HG02798 (cell line): ENCODE data around the gene ARID5B.
"Not testable (repeated sequence)": the region's sequence is repeated elsewhere in the genome, so short reads cannot be mapped to it uniquely, and the experiment has no call there.

Experiments used
- ATAC-seq: cut with Tn5 transposase; IDR thresholded peaks from one replicate; pipeline ENCODE4 v1.9.1; 2021; ENCODE audit warnings: mild to moderate bottlenecking; ENCODE audit not compliant: unreplicated experiment, poor library complexity

Gene ARID5B, protein sequence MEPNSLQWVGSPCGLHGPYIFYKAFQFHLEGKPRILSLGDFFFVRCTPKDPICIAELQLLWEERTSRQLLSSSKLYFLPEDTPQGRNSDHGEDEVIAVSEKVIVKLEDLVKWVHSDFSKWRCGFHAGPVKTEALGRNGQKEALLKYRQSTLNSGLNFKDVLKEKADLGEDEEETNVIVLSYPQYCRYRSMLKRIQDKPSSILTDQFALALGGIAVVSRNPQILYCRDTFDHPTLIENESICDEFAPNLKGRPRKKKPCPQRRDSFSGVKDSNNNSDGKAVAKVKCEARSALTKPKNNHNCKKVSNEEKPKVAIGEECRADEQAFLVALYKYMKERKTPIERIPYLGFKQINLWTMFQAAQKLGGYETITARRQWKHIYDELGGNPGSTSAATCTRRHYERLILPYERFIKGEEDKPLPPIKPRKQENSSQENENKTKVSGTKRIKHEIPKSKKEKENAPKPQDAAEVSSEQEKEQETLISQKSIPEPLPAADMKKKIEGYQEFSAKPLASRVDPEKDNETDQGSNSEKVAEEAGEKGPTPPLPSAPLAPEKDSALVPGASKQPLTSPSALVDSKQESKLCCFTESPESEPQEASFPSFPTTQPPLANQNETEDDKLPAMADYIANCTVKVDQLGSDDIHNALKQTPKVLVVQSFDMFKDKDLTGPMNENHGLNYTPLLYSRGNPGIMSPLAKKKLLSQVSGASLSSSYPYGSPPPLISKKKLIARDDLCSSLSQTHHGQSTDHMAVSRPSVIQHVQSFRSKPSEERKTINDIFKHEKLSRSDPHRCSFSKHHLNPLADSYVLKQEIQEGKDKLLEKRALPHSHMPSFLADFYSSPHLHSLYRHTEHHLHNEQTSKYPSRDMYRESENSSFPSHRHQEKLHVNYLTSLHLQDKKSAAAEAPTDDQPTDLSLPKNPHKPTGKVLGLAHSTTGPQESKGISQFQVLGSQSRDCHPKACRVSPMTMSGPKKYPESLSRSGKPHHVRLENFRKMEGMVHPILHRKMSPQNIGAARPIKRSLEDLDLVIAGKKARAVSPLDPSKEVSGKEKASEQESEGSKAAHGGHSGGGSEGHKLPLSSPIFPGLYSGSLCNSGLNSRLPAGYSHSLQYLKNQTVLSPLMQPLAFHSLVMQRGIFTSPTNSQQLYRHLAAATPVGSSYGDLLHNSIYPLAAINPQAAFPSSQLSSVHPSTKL

DNA sequence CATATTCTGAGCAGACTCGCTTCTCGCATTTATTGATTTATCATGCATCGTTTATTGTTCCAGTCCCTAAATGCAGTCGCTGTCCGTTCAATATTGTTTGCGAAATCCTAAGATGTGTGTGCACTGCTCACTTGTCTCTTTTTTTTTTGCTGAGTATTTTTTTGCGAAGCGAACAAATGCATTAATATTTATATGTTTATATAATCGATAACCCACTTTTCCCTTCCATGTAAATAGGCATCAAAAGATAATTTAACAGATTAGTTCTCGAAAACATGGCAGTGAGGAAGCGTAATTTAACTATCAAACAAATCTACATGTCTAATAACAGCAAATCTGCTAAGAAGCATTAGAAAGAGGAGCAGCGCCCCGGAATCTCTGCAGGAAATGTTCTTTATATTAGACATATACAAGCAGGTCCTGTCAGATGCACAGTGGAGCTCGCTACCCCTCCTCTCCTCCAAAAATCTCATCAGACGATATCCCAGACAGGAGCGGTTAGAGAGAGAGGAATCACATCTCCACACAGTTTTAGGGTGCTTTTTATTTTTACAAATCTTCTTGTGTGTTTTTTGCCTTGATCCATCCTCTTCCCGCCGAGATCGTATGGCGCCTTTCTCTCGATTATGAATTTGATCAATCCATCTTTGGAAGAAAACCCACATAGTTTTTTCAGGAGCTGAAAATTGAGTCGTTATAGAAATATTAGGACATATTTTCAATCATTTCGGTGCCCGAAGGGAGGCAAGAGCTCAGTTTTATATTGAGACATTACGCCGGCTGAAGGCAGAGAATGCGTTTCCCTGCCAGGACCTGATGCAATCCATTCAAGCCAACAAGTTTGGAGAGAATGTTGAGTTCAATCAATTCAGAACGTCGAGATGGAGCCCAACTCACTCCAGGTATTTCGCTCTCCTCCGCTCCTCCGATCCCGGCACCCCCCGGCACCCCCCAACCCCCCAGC is at the start of gene ARID5B:
Gene ARID5B, plus strand, starts transcription at position 871 of the 964 bp plus-strand sequence. Its CDS starts 11 bp downstream, at position 882.
- no peak for ATAC-seq

DNA sequence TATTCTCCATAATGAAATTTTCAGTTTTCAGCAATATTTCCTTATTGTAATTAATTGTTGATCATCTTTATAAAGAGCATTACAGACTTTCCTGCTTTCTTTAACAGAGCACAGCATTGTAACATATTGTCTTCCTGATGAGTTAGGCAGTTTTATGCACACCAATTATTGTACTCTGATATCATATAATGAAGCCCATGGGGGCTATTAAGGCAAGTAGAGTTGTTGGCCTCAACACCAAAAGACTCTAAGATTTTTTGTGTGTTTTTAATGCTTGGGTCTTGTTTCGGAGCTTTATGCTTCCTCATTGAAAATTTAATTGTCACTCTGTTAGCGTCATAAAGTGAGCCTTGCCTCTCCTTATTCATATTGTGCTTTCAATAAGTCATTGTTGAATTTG is 49.2 kb upstream of the ARID5B start:
- ATAC-seq: no peak

DNA sequence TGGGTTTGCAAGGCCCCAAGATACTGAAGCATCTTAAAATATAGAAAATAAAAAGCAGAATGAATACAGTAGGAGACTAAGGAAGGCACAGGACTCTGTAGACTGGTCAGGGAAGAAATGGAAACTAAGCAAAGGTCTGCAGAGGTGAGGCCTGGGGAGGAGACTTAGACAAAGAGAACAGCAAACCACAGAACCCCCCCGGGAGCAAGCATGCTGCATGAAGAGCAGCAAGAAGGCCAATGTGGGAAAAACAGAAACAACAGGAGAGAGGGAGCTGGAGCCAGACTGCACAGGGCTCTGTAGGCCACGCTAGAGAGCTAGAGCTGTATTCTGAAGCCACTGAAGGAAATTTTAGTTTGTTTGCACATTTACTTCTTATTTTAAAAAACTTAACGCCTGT is 45.7 kb upstream of the ARID5B start:
- no peak for ATAC-seq

GRCh38 chr10:61857746-61858145 is 43.8 kb upstream of the ARID5B start:
- no peak for ATAC-seq

DNA sequence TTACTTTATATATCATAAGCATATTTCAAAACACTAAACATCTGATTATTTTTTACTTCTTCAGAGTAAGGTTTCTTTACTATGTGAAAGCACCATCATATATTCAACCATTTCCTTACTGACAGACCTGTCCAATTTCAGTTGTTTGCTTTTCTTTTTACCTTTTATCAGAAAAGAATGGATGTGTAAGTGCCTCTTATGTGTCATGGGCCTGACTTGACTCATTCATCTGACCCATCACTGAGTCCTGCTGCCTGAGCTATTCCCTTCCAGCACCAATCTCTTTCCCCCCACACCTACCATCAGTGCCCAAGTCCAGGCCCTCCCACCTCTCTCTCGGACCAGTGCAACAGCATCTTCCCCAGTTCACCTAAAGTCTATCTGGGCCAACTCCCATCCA is 41.7 kb upstream of the ARID5B start:
- ATAC-seq: no peak

DNA sequence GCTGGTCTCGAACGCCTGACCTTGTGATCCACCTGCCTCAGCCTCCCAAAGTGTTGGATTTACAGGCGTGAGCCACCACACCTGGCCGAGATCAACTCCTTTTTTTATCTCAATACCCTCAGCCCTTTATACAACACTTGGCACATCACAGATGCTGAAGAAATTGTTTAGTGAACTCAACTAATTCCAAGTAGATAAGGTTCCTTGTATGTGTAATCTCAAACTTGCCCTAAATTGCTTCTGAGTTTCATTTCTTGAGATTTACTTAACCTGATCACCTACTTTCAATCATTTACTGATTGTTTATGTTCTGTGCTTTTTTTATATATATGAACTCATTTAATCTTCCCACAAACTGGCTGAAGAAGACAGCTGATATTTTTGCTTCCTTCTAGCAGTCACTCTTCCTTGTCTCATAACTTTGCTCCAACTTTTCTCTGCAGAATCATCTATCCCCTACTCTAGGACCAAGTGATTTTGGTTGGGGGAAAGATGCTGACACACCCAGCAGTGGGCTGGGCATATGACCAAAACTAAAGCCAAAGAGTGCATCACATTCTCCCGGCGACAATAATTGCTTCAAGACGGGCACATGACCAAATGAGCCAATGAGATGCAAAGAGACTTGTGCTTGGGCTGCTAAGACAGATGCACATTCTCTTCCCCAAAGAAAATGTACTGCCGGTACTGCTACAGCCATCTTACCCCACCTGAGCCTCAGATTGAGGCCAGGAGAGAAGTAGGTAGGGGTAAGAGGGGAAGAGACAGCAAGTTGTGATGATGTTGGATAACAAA is 40.3 kb upstream of the ARID5B start:
- ATAC-seq: no peak

DNA sequence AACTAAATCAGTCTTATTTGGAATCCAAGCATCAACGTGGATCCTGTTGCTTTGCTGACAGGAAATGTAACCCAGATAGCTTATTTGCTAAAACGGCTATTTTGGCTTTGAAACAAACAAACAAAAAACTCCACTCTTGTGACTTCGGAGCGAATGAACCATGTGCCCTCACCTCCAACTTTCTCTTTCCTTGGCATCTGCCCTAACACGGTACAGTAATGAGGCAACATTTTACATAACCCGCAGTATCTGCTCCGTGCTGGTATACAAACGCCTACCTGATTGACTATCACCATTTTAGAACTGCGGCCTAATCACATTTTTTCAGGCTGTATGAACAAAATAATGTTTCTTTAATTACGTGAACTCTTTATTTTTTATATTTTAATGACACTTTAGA is 37.5 kb upstream of the ARID5B start:
- no peak for ATAC-seq

DNA sequence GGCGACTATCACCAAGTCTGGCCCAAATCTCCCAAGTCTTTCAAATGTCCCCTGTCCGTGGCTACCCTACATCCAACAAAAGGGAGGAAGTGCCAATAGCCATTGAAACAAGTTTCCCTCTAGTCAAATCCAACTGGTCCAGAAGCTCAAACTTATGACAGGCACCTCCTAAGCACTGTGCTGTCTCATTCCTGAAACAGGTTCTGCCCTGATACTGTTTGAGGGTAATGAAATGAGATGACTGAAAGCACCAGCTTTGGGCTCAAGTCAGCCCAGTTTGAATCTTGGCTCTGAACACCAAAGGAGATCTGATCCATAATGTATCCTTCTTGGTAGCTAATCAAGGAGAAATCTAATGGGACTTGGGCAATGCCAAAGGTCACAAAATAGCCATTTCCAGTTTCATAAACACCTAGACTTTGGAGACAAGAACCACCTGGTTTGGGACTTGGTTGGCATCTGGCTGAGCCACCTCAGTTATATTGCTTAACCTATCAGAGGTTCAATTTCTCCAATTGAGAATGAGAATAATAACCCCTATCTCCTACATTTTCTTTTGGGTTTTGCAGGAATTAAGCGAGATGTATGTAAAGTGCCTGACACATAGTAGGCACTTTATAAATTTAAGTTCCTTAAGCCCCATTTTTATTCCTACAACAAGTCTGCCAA is 34.7 kb upstream of the ARID5B start:
- ATAC-seq: no peak

- ATAC-seq: not testable (repeated sequence)
These were observed 34.1 kb upstream of the ARID5B start for GRCh38 chr10:61867374-61867773.

GRCh38 chr10:61867817-61868216 is 33.7 kb upstream of the ARID5B start:
- not testable (repeated sequence) for ATAC-seq

- ATAC-seq: no peak
These were observed 32.3 kb upstream of the ARID5B start for GRCh38 chr10:61869041-61869675.

- ATAC-seq: no peak
These were observed 31.5 kb upstream of the ARID5B start for GRCh38 chr10:61869774-61870525.

GRCh38 chr10:61870526-61870895 is 31.0 kb upstream of the ARID5B start:
- ATAC-seq: no peak

GRCh38 chr10:61871487-61871886 is 30.0 kb upstream of the ARID5B start:
- no peak for ATAC-seq

DNA sequence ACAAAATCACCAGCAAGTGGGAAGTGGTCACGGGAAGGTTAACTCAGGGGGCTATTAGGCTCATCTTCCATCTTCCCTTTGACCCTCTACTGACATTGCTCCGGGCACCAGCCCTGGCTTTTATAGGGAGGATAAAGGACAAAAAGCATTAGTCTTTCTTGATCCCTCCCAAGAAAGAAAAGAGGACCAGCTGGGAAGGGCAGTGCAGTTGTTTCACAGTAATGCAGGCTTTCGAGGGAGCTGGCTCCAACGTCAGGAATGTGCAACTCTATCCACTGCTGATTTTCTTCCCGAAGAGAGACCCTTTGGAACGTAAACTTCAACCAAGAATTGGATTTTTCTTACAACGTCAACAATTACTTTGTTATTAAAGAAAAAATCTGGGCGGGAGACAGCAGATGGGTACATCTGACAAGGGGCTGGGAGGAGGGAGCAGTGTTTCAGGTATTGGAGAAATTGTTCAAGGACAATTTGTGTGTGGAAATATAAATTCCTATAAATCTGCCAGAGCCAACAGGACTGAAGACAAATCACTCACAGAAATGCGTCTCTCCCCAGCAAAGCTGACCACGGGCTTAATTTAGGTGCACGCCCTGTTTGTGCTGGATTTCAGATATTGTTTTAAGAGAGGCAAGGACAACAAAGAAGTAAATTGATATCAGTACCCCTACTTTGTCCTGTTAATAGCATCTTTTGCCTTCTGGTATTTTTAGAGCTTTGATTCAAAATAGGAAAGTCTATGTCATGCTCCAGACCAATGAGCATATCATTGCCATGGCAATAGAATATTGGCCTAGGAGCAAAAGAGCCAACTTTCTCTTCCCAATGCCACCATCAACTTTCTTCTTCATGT is 23.4 kb upstream of the ARID5B start:
- ATAC-seq: no peak

DNA sequence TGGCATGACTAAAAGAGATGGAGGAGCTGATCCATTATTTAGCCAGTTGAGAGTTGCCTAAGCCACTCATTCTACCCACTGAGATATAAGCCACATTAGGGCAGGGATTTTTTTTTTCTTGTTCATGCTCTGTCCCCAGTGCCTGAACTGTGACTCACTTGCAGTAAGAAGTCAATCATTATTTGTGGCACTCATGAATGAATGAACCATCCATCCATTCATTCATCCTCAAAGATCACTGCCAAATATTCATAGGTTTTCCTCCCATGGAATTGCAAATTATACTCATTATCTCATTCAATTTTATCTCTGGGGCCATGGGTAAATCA is 22.8 kb upstream of the ARID5B start:
- ATAC-seq: no peak
